PC-3 (cell line): ENCODE results near the gene TMEM178B.

ENCODE experiments used
- CTCF ChIP-seq: fragments of 300-600 bp; sonication (generic); conservative IDR thresholded peaks from 2 replicates; pipeline ENCODE4 v1.5.1; 2017; ENCODE audit warnings: antibody characterized with exemption, low read depth, mild to moderate bottlenecking, low read length
- EZH2 ChIP-seq: fragments of 300-600 bp; sonication (generic); IDR thresholded peaks from one replicate; pipeline ENCODE4 v1.6.1; 2017; ENCODE audit warnings: antibody characterized with exemption, mild to moderate bottlenecking, low read length; ENCODE audit not compliant: unreplicated experiment

GRCh38 chr7:141128506-141128905 lies 54.6 kb downstream of the TMEM178B start:
- no peak for TF ChIP-seq CTCF
- TF ChIP-seq EZH2, result no peak
